Measurements from ENCODE around the gene CCDC187.

CCDC187 gene

GRCh38 chr9:136233411-136233810 is 70.5 kb downstream of the CCDC187 start:
- no peak for FAIRE-seq
- DNase-seq (ENCODE audit: insufficient read length, low spot score): no peak

- no peak for FAIRE-seq
Measured at GRCh38 chr9:136232969-136233368, 70.9 kb downstream of the CCDC187 start.

GRCh38 chr9:136231478-136232297 is 72.2 kb downstream of the CCDC187 start:
- FAIRE-seq (no peak), DNase-seq (ENCODE audit: insufficient read length, low spot score) (no peak)

More at GRCh38 chr9:136232969-136233368, 70.9 kb downstream of the CCDC187 start:
- DNase-seq (ENCODE audit: insufficient read length, low spot score): no peak

GRCh38 chr9:136230773-136231172 is 73.1 kb downstream of the CCDC187 start:
- FAIRE-seq (no peak), DNase-seq (ENCODE audit: insufficient read length, low spot score) (no peak)

- no peak for FAIRE-seq
Measured at GRCh38 chr9:136230365-136230764, 73.5 kb downstream of the CCDC187 start.

GRCh38 chr9:136229096-136230065 is 74.5 kb downstream of the CCDC187 start:
- DNase-seq (ENCODE audit: insufficient read length, low spot score) (no peak), FAIRE-seq (no peak)

More at GRCh38 chr9:136230365-136230764, 73.5 kb downstream of the CCDC187 start:
- DNase-seq (ENCODE audit: insufficient read length, low spot score): no peak

- DNase-seq (ENCODE audit: insufficient read length, low spot score): no peak
- FAIRE-seq: no peak
Measured at GRCh38 chr9:136228107-136228875, 75.6 kb downstream of the CCDC187 start.

GRCh38 chr9:136226680-136227407 is 77.0 kb downstream of the CCDC187 start:
- FAIRE-seq (no peak), DNase-seq (ENCODE audit: insufficient read length, low spot score) (no peak)

GRCh38 chr9:136225748-136226679 is 77.9 kb downstream of the CCDC187 start:
- peak; percentile 92 for FAIRE-seq
- peak; percentile 95 for DNase-seq (ENCODE audit: insufficient read length, low spot score)

- DNase-seq (ENCODE audit: insufficient read length, low spot score) (peak; percentile 77), FAIRE-seq (no peak)
Measured at GRCh38 chr9:136225366-136225747, 78.5 kb downstream of the CCDC187 start.

- DNase-seq (ENCODE audit: insufficient read length, low spot score) (no peak), FAIRE-seq (no peak)
Measured at GRCh38 chr9:136223871-136224640, 79.8 kb downstream of the CCDC187 start.

- no peak for FAIRE-seq
Measured at GRCh38 chr9:136222906-136223285, 81.0 kb downstream of the CCDC187 start.

GRCh38 chr9:136222166-136222905 is 81.6 kb downstream of the CCDC187 start:
- FAIRE-seq (no peak), DNase-seq (ENCODE audit: insufficient read length, low spot score) (no peak)

More at GRCh38 chr9:136222906-136223285, 81.0 kb downstream of the CCDC187 start:
- DNase-seq (ENCODE audit: insufficient read length, low spot score): no peak

GRCh38 chr9:136220017-136220729 is 83.7 kb downstream of the CCDC187 start:
- DNase-seq (ENCODE audit: insufficient read length, low spot score) (no peak), FAIRE-seq (no peak)

- FAIRE-seq (no peak), DNase-seq (ENCODE audit: insufficient read length, low spot score) (no peak)
Measured at GRCh38 chr9:136219276-136219675, 84.6 kb downstream of the CCDC187 start.

- FAIRE-seq: no peak
- no peak for DNase-seq (ENCODE audit: insufficient read length, low spot score)
Measured at GRCh38 chr9:136218673-136219072, 85.2 kb downstream of the CCDC187 start.

- FAIRE-seq: no peak
- DNase-seq (ENCODE audit: insufficient read length, low spot score): no peak
Measured at GRCh38 chr9:136218271-136218670, 85.6 kb downstream of the CCDC187 start.
